ENCODE results near the gene TNIK. TPM values are rescaled to one million over a fixed set of nuclear protein-coding genes. Genes with fewer than 3 reads are reported as not detected.
A peak's percentile ranks its signal among the peaks of the same experiment; 100 is the strongest.

The TNIK gene
- total RNA-seq, 1 donor from 2014 or later = 39.9 TPM

DNA sequence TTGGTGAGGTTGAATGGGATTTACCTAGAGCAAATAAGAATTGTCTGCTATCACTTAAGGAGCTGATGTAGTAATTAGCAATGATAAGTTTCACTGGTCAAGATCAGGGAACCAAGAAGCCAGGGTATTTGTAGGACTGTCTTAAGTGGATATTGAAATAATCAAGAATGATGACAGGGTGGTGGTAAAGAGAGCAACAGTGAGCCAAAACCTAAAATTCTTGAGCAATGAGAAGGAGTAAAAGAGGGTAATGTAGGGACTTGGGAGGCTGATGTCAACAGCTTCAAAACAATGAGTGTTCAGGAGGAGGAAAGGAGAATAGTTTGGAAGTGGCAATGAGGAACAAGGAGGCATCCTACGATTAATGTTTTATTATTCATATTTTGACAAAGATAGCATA, 402.1 kb downstream of the TNIK start:
- no peak for DNase-seq (ENCODE audit: low spot score)
- no peak overlapping the region for H3K27ac Mint-ChIP-seq
- no peak overlapping the region for H3K4me3 Mint-ChIP-seq (ENCODE audit: low read depth)
- no peaks in the 10 kb centered on the region for H3K4me1 Mint-ChIP-seq (ENCODE audit: low read depth)
- H3K27me3 Mint-ChIP-seq (ENCODE audit: low read depth) = no peaks in the 10 kb centered on the region
- peaks cover 13% of the 10 kb centered on the region for H3K36me3 Mint-ChIP-seq (ENCODE audit: low read depth)
- intact Hi-C loops (cut with micrococcal nuclease) = no loop called here
- no peaks in the 10 kb centered on the region for H3K9me3 Mint-ChIP-seq

DNA sequence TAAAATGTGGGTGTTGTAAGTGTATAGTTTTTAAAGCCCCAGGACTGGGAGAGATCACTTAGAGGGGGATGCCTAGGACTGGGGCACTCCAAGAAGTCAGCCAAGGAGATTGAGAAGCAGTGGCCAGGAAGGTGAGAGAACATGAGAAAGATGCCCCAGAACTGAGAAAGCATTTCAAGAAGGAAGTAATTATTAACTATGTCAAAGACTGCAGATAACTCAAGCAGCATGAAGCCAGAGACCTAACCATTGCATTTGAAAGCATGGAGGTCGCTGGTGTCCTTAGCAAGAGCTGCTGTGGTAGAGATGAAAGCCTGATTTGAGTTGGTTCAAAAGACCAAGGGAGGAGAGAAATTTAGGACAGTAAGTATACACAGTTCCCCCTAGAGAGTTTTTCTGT, 403.1 kb downstream of the TNIK start:
- intact Hi-C loops (cut with micrococcal nuclease) = no loop called here
- no peaks in the 10 kb centered on the region for H3K9me3 Mint-ChIP-seq
- DNase-seq (ENCODE audit: low spot score) = no peak
- H3K4me1 Mint-ChIP-seq (ENCODE audit: low read depth) = no peaks in the 10 kb centered on the region
- H3K36me3 Mint-ChIP-seq (ENCODE audit: low read depth) = peaks cover 7% of the 10 kb centered on the region
- H3K27ac Mint-ChIP-seq = no peak overlapping the region
- H3K4me3 Mint-ChIP-seq (ENCODE audit: low read depth) = no peak overlapping the region
- H3K27me3 Mint-ChIP-seq (ENCODE audit: low read depth) = no peaks in the 10 kb centered on the region

- H3K4me3 Mint-ChIP-seq (ENCODE audit: low read depth) = no peak overlapping the region
- H3K27me3 Mint-ChIP-seq (ENCODE audit: low read depth) = peaks cover 2% of the 10 kb centered on the region
- H3K9me3 Mint-ChIP-seq = no peaks in the 10 kb centered on the region
- intact Hi-C loops (cut with micrococcal nuclease) = no loop called here
- DNase-seq (ENCODE audit: low spot score) = no peak
- H3K4me1 Mint-ChIP-seq (ENCODE audit: low read depth) = no peaks in the 10 kb centered on the region
- H3K27ac Mint-ChIP-seq = no peak overlapping the region
- peaks cover 3% of the 10 kb centered on the region for H3K36me3 Mint-ChIP-seq (ENCODE audit: low read depth)
Measured at GRCh38 chr3:171056528-171056927, 403.7 kb downstream of the TNIK start.

- no peak for DNase-seq (ENCODE audit: low spot score)
- H3K4me3 Mint-ChIP-seq (ENCODE audit: low read depth) = no peak overlapping the region
- intact Hi-C loops (cut with micrococcal nuclease) = no loop called here
Measured at GRCh38 chr3:171055336-171056178, 404.6 kb downstream of the TNIK start.

GRCh38 chr3:171054921-171055320, 405.3 kb downstream of the TNIK start:
- no peaks in the 10 kb centered on the region for H3K36me3 Mint-ChIP-seq (ENCODE audit: low read depth)
- no peaks in the 10 kb centered on the region for H3K4me1 Mint-ChIP-seq (ENCODE audit: low read depth)
- H3K9me3 Mint-ChIP-seq = no peaks in the 10 kb centered on the region
- no peak overlapping the region for H3K27ac Mint-ChIP-seq
- intact Hi-C loops (cut with micrococcal nuclease) = no loop called here
- no peak overlapping the region for H3K4me3 Mint-ChIP-seq (ENCODE audit: low read depth)
- H3K27me3 Mint-ChIP-seq (ENCODE audit: low read depth) = peaks cover 4% of the 10 kb centered on the region
- no peak for DNase-seq (ENCODE audit: low spot score)

More at GRCh38 chr3:171055336-171056178, 404.6 kb downstream of the TNIK start:
- Mint-ChIP-seq H3K4me1 (ENCODE audit: low read depth) (no peaks in the 10 kb centered on the region), H3K27ac (no peak overlapping the region), H3K36me3 (ENCODE audit: low read depth) (peaks cover 2% of the 10 kb centered on the region), H3K9me3 (no peaks in the 10 kb centered on the region), H3K27me3 (ENCODE audit: low read depth) (peaks cover 4% of the 10 kb centered on the region)

GRCh38 chr3:171054231-171054630, 406.0 kb downstream of the TNIK start:
- DNase-seq (ENCODE audit: low spot score) = no peak
- Mint-ChIP-seq H3K27ac (no peak overlapping the region), H3K27me3 (ENCODE audit: low read depth) (peaks cover 4% of the 10 kb centered on the region), H3K36me3 (ENCODE audit: low read depth) (no peaks in the 10 kb centered on the region), H3K4me3 (ENCODE audit: low read depth) (no peak overlapping the region), H3K4me1 (ENCODE audit: low read depth) (no peaks in the 10 kb centered on the region), H3K9me3 (no peaks in the 10 kb centered on the region)
- intact Hi-C loops (cut with micrococcal nuclease) = no loop called here

DNA sequence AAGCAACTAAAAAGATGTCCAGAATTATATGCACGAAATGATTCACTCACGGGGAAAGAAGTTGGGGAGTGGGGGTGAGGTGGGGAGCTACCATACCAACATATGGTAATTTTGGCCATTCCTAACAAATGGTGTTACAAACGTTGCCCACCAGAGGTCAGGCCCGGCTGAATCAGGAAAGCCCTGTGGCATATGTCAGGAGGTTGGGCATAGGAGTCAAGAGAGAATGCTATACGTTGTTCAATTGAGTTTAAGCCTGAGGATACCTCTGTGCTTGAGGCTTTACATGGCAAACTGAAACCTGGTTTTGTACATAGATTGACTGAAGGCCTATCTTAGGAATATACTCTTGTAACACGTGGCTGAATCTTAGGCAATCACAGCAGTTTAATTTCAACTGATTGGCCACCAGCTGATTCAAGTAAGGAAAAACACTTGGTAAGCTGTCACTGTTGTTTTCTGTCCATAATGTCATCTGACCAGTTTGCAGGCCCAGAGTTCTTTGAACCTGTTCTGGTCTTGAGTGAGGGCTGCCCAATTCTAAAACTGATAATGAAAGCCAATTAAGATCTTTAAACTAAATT, 410.3 kb downstream of the TNIK start:
- Mint-ChIP-seq H3K27me3 (ENCODE audit: low read depth) (peaks cover 7% of the 10 kb centered on the region), H3K36me3 (ENCODE audit: low read depth) (no peaks in the 10 kb centered on the region), H3K4me1 (ENCODE audit: low read depth) (no peaks in the 10 kb centered on the region), H3K27ac (no peak overlapping the region), H3K4me3 (ENCODE audit: low read depth) (no peak overlapping the region), H3K9me3 (no peaks in the 10 kb centered on the region)
- intact Hi-C loops (cut with micrococcal nuclease) = loop anchor here (1.0 to 2.0 kb wide), 2 partner anchors 517 to 722 kb away; no protein-coding TSS in a partner anchor
- DNase-seq (ENCODE audit: low spot score) = peak; percentile 22

DNA sequence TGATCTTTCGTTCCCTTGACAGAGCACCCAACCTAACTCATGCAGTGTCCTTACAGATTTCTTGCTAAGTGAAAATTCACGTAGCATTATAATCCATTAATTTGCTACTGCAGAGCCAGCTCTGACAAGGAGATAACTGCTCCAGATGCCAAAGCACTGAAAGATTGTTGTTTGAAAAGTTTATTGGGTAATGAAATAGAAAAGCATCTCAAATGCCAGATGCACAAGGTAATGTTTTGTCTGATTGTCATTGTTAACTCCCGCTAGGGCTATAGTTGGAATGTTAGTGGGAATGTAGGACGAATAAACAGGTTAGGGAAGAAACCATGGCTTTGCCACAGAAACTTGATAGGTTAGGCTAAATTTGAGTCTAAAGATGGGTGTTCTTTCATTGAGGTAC, 413.4 kb downstream of the TNIK start:
- intact Hi-C loops (cut with micrococcal nuclease) = no loop called here

GRCh38 chr3:171044835-171045793, 415.1 kb downstream of the TNIK start:
- Mint-ChIP-seq H3K4me3 (ENCODE audit: low read depth) (no peak overlapping the region), H3K4me1 (ENCODE audit: low read depth) (no peaks in the 10 kb centered on the region), H3K36me3 (ENCODE audit: low read depth) (no peaks in the 10 kb centered on the region), H3K27ac (no peak overlapping the region), H3K27me3 (ENCODE audit: low read depth) (peaks cover 22% of the 10 kb centered on the region), H3K9me3 (no peaks in the 10 kb centered on the region)
- intact Hi-C loops (cut with micrococcal nuclease) = no loop called here
- no peak for DNase-seq (ENCODE audit: low spot score)

More for the DNA sequence above, 413.4 kb downstream of the TNIK start:
- no peaks in the 10 kb centered on the region for H3K9me3 Mint-ChIP-seq
- no peak overlapping the region for H3K27ac Mint-ChIP-seq
- no peaks in the 10 kb centered on the region for H3K4me1 Mint-ChIP-seq (ENCODE audit: low read depth)
- H3K4me3 Mint-ChIP-seq (ENCODE audit: low read depth) = no peak overlapping the region
- peaks cover 19% of the 10 kb centered on the region for H3K27me3 Mint-ChIP-seq (ENCODE audit: low read depth)
- no peaks in the 10 kb centered on the region for H3K36me3 Mint-ChIP-seq (ENCODE audit: low read depth)
- DNase-seq (ENCODE audit: low spot score) = no peak

DNA sequence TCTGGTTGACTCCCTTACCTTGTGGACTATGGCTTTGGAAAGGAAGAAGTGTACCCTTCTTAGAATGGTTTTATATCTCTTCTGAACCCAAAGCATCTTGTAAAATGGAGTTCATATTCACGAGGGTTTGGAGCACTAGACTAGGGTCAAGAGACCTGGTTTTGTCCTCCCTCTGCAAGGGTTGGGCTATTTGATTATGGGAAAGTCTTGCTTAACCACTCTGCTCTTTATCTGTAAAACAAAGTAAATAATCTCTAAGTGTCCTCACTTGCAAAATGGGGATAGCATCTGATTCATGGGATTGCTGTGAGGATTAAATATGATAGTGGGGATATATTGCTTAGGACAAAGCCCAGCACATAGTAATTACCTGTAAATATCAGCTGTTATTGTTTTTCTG, 415.8 kb downstream of the TNIK start:
- Mint-ChIP-seq H3K4me3 (ENCODE audit: low read depth) (no peak overlapping the region), H3K27me3 (ENCODE audit: low read depth) (peaks cover 25% of the 10 kb centered on the region), H3K36me3 (ENCODE audit: low read depth) (no peaks in the 10 kb centered on the region), H3K4me1 (ENCODE audit: low read depth) (no peaks in the 10 kb centered on the region), H3K9me3 (no peaks in the 10 kb centered on the region), H3K27ac (no peak overlapping the region)
- no peak for DNase-seq (ENCODE audit: low spot score)
- intact Hi-C loops (cut with micrococcal nuclease) = no loop called here

- H3K4me1 Mint-ChIP-seq (ENCODE audit: low read depth) = no peaks in the 10 kb centered on the region
- H3K27ac Mint-ChIP-seq = no peak overlapping the region
- H3K9me3 Mint-ChIP-seq = no peaks in the 10 kb centered on the region
- H3K4me3 Mint-ChIP-seq (ENCODE audit: low read depth) = no peak overlapping the region
- DNase-seq (ENCODE audit: low spot score) = no peak
- H3K27me3 Mint-ChIP-seq (ENCODE audit: low read depth) = peaks cover 56% of the 10 kb centered on the region
- intact Hi-C loops (cut with micrococcal nuclease) = no loop called here
- no peaks in the 10 kb centered on the region for H3K36me3 Mint-ChIP-seq (ENCODE audit: low read depth)
Measured at GRCh38 chr3:171039674-171040073, 420.5 kb downstream of the TNIK start.

- no peaks in the 10 kb centered on the region for H3K9me3 Mint-ChIP-seq
- no peaks in the 10 kb centered on the region for H3K36me3 Mint-ChIP-seq (ENCODE audit: low read depth)
- DNase-seq (ENCODE audit: low spot score) = no peak
- H3K4me1 Mint-ChIP-seq (ENCODE audit: low read depth) = no peaks in the 10 kb centered on the region
- H3K27me3 Mint-ChIP-seq (ENCODE audit: low read depth) = peaks cover 59% of the 10 kb centered on the region
- H3K4me3 Mint-ChIP-seq (ENCODE audit: low read depth) = no peak overlapping the region
- intact Hi-C loops (cut with micrococcal nuclease) = no loop called here
- H3K27ac Mint-ChIP-seq = no peak overlapping the region
Measured at GRCh38 chr3:171038342-171038741, 421.9 kb downstream of the TNIK start.
